ENCODE data around the gene TBC1D4.

DNA sequence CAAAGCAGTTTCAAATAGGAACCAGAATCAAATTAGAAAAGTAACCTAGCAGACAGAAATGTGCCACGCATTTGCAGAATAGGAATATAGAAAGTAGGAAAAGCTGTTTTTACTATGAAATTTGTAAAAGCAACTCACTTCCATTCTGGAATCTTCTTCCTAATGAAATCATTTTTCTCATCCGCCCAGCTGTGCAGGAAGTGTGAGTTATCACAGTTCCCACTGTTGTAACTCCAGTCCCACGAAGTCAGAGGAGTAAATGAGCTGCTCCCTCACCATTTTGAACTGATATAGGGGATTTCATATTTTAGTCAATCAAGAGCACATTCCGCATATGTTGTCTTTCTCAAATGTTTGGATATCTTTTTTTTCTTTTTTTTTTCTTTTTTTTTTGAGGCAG, 230.8 kb downstream of the TBC1D4 start:
- TF ChIP-seq FOXP2 (optimal IDR thresholded peaks at IDR 0.05; ENCODE audit: control extremely low read depth, extremely low read length, insufficient read depth) (no peak), EZH2 (IDR thresholded peaks at IDR 0.05) (no peak), POLR2AphosphoS5 (IDR thresholded peaks at IDR 0.05; ENCODE audit: borderline replicate concordance, low read depth, low read length) (no peak)

All from SK-N-MC (cell line).